ENCODE measurements around the gene SLC6A2. TPM values are rescaled to one million over a fixed set of nuclear protein-coding genes. Genes with fewer than 3 reads are reported as not detected.

Gene SLC6A2
- total RNA-seq, 1 donor from 2014 or later, result not detected

DNA sequence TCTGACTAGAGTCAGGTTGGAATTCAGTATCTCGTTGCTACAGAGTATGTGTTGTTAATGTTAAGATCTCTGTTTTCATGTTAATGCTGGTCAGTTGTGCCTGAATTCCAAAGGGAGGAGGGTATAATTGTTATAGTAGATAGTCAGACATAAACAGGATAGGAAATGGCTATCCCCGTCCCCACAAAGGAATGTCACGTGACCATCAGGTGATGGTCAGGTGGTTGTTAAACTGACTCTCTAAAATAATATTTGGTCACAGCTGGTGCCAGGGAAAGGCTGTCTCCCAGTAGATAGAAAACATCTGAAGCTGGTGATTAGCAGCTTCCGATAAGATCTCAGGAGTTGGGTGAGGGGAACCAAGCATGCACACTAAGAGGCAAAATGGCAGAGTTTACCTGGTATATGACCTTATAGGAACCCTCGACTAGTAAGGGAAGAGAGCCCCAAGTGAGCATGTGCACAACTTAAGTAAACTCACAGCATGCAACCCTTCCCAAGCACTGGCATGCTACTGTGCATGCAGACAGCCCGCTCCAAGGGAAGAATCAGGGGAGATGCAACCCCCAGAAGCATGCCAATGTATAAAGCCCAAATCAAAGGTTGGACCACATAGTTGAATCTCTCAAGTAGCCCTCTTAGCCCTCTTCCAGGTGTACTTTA is 27.4 kb upstream of the SLC6A2 start:
- Histone ChIP-seq H3K36me3 (no peaks in the 10 kb centered on the region), H4K20me1 (ENCODE audit: low read depth) (no peaks in the 10 kb centered on the region), H3K4me1 (no peaks in the 10 kb centered on the region), H3K4me3 (no peak overlapping the region), H3K79me2 (ENCODE audit: low read depth) (no peaks in the 10 kb centered on the region), H3K4me2 (no peak overlapping the region), H3F3A (ENCODE audit: low read depth) (no peaks in the 10 kb centered on the region), H3K9ac (no peak overlapping the region), H3K27ac (no peak overlapping the region), H2AFZ (replicated peaks) (no peak overlapping the region), H3K9me3 (ENCODE audit: low read depth) (peaks cover 8% of the 10 kb centered on the region), H3K27me3 (no peaks in the 10 kb centered on the region)
- H3K27me3 Mint-ChIP-seq (ENCODE audit: insufficient read depth, low read depth), result peaks cover 2% of the 10 kb centered on the region
- H3K27ac Mint-ChIP-seq, result no peak overlapping the region
- H3K4me1 Mint-ChIP-seq, result no peaks in the 10 kb centered on the region
- DNase-seq (ENCODE audit: low spot score), result no peak
- TF ChIP-seq, protein P1, sequence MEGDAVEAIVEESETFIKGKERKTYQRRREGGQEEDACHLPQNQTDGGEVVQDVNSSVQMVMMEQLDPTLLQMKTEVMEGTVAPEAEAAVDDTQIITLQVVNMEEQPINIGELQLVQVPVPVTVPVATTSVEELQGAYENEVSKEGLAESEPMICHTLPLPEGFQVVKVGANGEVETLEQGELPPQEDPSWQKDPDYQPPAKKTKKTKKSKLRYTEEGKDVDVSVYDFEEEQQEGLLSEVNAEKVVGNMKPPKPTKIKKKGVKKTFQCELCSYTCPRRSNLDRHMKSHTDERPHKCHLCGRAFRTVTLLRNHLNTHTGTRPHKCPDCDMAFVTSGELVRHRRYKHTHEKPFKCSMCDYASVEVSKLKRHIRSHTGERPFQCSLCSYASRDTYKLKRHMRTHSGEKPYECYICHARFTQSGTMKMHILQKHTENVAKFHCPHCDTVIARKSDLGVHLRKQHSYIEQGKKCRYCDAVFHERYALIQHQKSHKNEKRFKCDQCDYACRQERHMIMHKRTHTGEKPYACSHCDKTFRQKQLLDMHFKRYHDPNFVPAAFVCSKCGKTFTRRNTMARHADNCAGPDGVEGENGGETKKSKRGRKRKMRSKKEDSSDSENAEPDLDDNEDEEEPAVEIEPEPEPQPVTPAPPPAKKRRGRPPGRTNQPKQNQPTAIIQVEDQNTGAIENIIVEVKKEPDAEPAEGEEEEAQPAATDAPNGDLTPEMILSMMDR (IDR thresholded peaks at IDR 0.05), result no peak
- TF ChIP-seq EZH2phosphoT487 (IDR thresholded peaks at IDR 0.05) (no peak), EZH2 (IDR thresholded peaks at IDR 0.05) (no peak)
- no peaks in the 10 kb centered on the region for H3K36me3 Mint-ChIP-seq
- H3K9me3 Mint-ChIP-seq, result peaks cover 15% of the 10 kb centered on the region
- H3K4me3 Mint-ChIP-seq, result no peak overlapping the region

DNA sequence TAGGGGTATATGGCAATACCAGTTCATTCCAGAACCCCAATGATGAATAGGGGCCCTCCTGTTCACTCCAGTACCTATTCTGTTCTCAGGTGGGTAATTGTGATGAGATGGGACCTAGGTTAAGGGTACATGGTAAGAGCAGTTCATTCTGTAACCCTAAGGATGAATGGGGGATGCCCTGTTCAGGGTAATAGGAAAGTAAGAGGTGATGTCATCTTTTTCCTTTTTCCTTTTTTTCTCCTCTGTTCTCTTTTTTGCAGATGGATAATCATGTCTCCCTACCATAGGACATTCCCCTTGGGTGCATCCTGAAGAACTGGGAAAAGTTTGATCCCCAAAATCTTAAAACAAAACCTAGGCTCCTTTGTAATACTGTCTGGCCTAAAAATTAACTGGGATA is 25.0 kb upstream of the SLC6A2 start:
- no peak overlapping the region for H3K27ac Mint-ChIP-seq
- TF ChIP-seq EZH2phosphoT487 (IDR thresholded peaks at IDR 0.05), result no peak
- TF ChIP-seq, protein P1 (IDR thresholded peaks at IDR 0.05), result no peak
- TF ChIP-seq EZH2 (IDR thresholded peaks at IDR 0.05), result no peak
- H3K27me3 Mint-ChIP-seq (ENCODE audit: insufficient read depth, low read depth), result peaks cover 2% of the 10 kb centered on the region

DNA sequence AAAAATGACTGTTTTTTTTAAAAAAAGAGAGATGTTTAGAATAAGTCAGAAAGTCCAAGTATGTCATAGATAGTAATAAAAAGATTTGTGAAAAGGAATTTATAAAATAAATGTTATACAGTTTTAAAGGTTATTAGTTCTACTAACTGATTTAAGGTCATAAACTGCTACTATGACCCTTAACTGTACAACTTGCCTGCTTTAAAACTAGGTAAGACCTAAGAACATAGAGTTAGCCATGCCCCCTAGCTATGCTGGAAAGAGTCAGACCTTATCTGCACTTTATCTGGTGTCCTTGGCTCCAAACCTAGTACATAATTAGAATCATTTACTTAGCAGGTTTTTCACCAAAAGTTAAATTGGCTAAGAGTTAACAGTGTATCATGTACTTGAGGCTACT is 23.5 kb upstream of the SLC6A2 start:
- Histone ChIP-seq H3F3A (ENCODE audit: low read depth) (peaks cover 2% of the 10 kb centered on the region), H3K9ac (no peak overlapping the region), H2AFZ (replicated peaks) (no peak overlapping the region), H3K9me3 (ENCODE audit: low read depth) (peaks cover 8% of the 10 kb centered on the region), H3K36me3 (no peaks in the 10 kb centered on the region), H3K4me1 (peaks cover 5% of the 10 kb centered on the region), H3K4me2 (no peak overlapping the region), H3K27me3 (no peaks in the 10 kb centered on the region), H3K4me3 (no peak overlapping the region), H4K20me1 (ENCODE audit: low read depth) (no peaks in the 10 kb centered on the region), H3K79me2 (ENCODE audit: low read depth) (no peaks in the 10 kb centered on the region), H3K27ac (no peak overlapping the region)
- Mint-ChIP-seq H3K27me3 (ENCODE audit: insufficient read depth, low read depth) (no peaks in the 10 kb centered on the region), H3K27ac (no peak overlapping the region), H3K4me1 (peaks cover 6% of the 10 kb centered on the region), H3K36me3 (no peaks in the 10 kb centered on the region), H3K4me3 (no peak overlapping the region), H3K9me3 (peaks cover 15% of the 10 kb centered on the region)
- DNase-seq (ENCODE audit: low spot score), result no peak
- no peak for TF ChIP-seq EZH2 (IDR thresholded peaks at IDR 0.05)
- TF ChIP-seq EZH2phosphoT487 (IDR thresholded peaks at IDR 0.05), result no peak
- TF ChIP-seq, protein P1 (IDR thresholded peaks at IDR 0.05), result no peak

More for the DNA sequence above, 25.0 kb upstream of the SLC6A2 start:
- no peak overlapping the region for H3K4me3 ChIP-seq
- H3K27me3 ChIP-seq, result no peaks in the 10 kb centered on the region
- Mint-ChIP-seq H3K36me3 (no peaks in the 10 kb centered on the region), H3K4me1 (no peaks in the 10 kb centered on the region), H3K9me3 (peaks cover 15% of the 10 kb centered on the region), H3K4me3 (no peak overlapping the region)
- H3K79me2 ChIP-seq (ENCODE audit: low read depth), result no peaks in the 10 kb centered on the region
- no peak overlapping the region for H3K4me2 ChIP-seq
- H4K20me1 ChIP-seq (ENCODE audit: low read depth), result no peaks in the 10 kb centered on the region
- no peak overlapping the region for H3K27ac ChIP-seq
- H3K9me3 ChIP-seq (ENCODE audit: low read depth), result peaks cover 8% of the 10 kb centered on the region
- H3K9ac ChIP-seq, result no peak overlapping the region
- DNase-seq (ENCODE audit: low spot score), result no peak
- no peaks in the 10 kb centered on the region for H3F3A ChIP-seq (ENCODE audit: low read depth)
- H2AFZ ChIP-seq (replicated peaks), result no peak overlapping the region
- no peaks in the 10 kb centered on the region for H3K36me3 ChIP-seq
- no peaks in the 10 kb centered on the region for H3K4me1 ChIP-seq

Measured in neural progenitor cell (in vitro differentiated cells).